ENCODE results near the gene ADGRV1. TPM values are rescaled to one million over a fixed set of nuclear protein-coding genes. Genes with fewer than 3 reads are reported as not detected.
"Not testable (repeated sequence)": the region's sequence is repeated elsewhere in the genome, so short reads cannot be mapped to it uniquely, and the experiment has no call there.

ADGRV1 gene
- total RNA-seq, 1 donor from 2014 or later, result 7.1 TPM

GRCh38 chr5:90830058-90830457, 271.5 kb downstream of the ADGRV1 start:
- DNase-seq, result no peak

GRCh38 chr5:90833753-90834152, 275.2 kb downstream of the ADGRV1 start:
- no peak for DNase-seq

GRCh38 chr5:90834711-90835110, 276.1 kb downstream of the ADGRV1 start:
- DNase-seq, result no peak

- no peak for DNase-seq
These were observed 284.8 kb downstream of the ADGRV1 start for GRCh38 chr5:90843443-90843842.

GRCh38 chr5:90844931-90845330, 286.3 kb downstream of the ADGRV1 start:
- DNase-seq, result no peak

GRCh38 chr5:90845723-90846554, 287.3 kb downstream of the ADGRV1 start:
- no peak for DNase-seq

- DNase-seq, result not testable (repeated sequence)
These were observed 289.0 kb downstream of the ADGRV1 start for GRCh38 chr5:90847606-90848005.

GRCh38 chr5:90849939-90850338, 291.3 kb downstream of the ADGRV1 start:
- DNase-seq, result no peak

- no peak for DNase-seq
These were observed 293.9 kb downstream of the ADGRV1 start for GRCh38 chr5:90852531-90852930.

- no peak for DNase-seq
These were observed 295.2 kb downstream of the ADGRV1 start for GRCh38 chr5:90853750-90854149.

GRCh38 chr5:90854169-90854568, 295.6 kb downstream of the ADGRV1 start:
- DNase-seq, result no peak

GRCh38 chr5:90855296-90856010, 296.9 kb downstream of the ADGRV1 start:
- DNase-seq, result no peak

GRCh38 chr5:90861843-90862586, 303.4 kb downstream of the ADGRV1 start:
- DNase-seq, result no peak

GRCh38 chr5:90865180-90865579, 306.6 kb downstream of the ADGRV1 start:
- no peak for DNase-seq

- peak; percentile 47 for DNase-seq
These were observed 307.7 kb downstream of the ADGRV1 start for GRCh38 chr5:90866333-90866732.

GRCh38 chr5:90866915-90867731, 308.5 kb downstream of the ADGRV1 start:
- DNase-seq, result no peak

GRCh38 chr5:90868799-90869198, 310.2 kb downstream of the ADGRV1 start:
- DNase-seq, result no peak

- DNase-seq, result peak; percentile 5
These were observed 312.9 kb downstream of the ADGRV1 start for GRCh38 chr5:90871391-90871991.

GRCh38 chr5:90873033-90873517, 314.5 kb downstream of the ADGRV1 start:
- DNase-seq, result no peak

GRCh38 chr5:90874066-90874465, 315.5 kb downstream of the ADGRV1 start:
- DNase-seq, result no peak

- no peak for DNase-seq
These were observed 316.9 kb downstream of the ADGRV1 start for GRCh38 chr5:90875456-90875855.

All from tongue (tissue), 2 donors.